Measurements from ENCODE around the gene ST8SIA2.

ST8SIA2 gene

DNA sequence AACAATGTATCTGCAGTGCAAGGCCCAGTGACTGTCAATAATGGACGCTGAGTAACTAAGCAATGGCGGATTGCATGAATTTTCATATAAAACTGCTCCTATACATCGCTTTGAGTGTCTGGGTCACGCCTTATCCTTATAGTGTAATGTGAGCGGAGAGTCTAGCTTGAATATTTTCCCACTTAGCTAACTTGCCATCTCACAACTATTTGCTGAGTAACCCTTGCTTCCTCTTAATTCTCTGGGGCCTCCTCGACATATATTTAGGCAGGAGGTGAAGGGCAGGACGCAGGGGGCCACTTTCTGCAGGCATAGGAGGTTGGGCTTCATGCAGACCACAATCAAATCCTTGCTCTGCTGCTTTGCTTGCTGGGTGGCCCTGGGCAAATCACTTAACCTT, 24.0 kb downstream of the ST8SIA2 start:
- H3K9ac ChIP-seq (ENCODE audit: low read length), result no peak overlapping the region
- H3K36me3 ChIP-seq (ENCODE audit: insufficient read depth, low read length), result no peaks in the 10 kb centered on the region
- H3K4me3 ChIP-seq (ENCODE audit: low read depth in 1 of 2, low read length in 2 of 2), result no peak overlapping the region
- no peaks in the 10 kb centered on the region for H3K27me3 ChIP-seq (ENCODE audit: control insufficient read depth in 1 of 2, insufficient read depth in 2 of 2, low read length in 2 of 2)
- H3K9me3 ChIP-seq (ENCODE audit: low read length), result no peaks in the 10 kb centered on the region
- no peaks in the 10 kb centered on the region for H3K4me1 ChIP-seq (ENCODE audit: insufficient read depth, low read length)
- H3K27ac ChIP-seq (ENCODE audit: low read depth, low read length), result no peak overlapping the region

DNA sequence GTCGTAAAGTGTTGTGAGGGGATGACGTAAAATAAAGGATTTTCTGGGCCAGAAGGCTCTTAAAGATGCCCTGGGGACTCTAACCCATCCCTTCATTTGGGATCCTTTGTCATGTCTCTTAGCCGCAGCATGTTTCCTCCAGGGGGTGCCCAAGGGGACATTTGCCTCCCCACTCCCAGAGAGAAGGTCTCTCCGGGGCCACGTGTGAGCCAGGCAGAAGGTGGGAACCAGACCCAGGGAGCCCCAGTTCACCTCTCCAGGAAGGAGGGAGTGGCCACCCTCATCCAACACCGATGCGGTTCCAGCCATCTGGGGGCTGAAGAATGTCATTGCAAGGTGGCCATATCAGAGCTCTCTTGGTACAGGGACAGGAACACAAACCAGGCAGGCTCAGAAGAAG, 25.2 kb downstream of the ST8SIA2 start:
- no peak overlapping the region for H3K9ac ChIP-seq (ENCODE audit: low read length)
- no peaks in the 10 kb centered on the region for H3K9me3 ChIP-seq (ENCODE audit: low read length)
- no peak overlapping the region for H3K27ac ChIP-seq (ENCODE audit: low read depth, low read length)
- H3K4me1 ChIP-seq (ENCODE audit: insufficient read depth, low read length), result no peaks in the 10 kb centered on the region
- no peak overlapping the region for H3K4me3 ChIP-seq (ENCODE audit: low read depth in 1 of 2, low read length in 2 of 2)
- H3K27me3 ChIP-seq (ENCODE audit: control insufficient read depth in 1 of 2, insufficient read depth in 2 of 2, low read length in 2 of 2), result no peaks in the 10 kb centered on the region
- H3K36me3 ChIP-seq (ENCODE audit: insufficient read depth, low read length), result no peaks in the 10 kb centered on the region

DNA sequence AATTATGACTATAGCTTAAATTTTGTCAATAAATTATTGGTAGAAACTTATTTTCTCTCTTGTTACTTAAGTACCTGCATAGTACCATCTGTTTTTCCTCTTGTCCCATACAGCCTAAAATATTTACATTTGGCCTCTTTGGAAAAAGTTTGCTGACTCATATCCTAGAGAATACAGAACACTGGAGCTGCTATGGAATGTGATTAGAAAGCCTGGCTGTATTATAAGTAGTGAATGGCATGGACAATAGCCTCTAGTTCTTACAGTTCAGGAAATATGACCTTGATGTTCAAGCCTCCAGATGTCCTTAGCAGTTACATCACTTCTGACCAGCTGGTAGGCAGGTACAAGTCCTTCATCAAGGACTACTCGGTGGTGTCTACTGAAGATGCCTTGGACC, 28.3 kb downstream of the ST8SIA2 start:
- H3K4me3 ChIP-seq (ENCODE audit: low read depth in 1 of 2, low read length in 2 of 2), result no peak overlapping the region
- no peak overlapping the region for H3K27ac ChIP-seq (ENCODE audit: low read depth, low read length)
- no peaks in the 10 kb centered on the region for H3K27me3 ChIP-seq (ENCODE audit: control insufficient read depth in 1 of 2, insufficient read depth in 2 of 2, low read length in 2 of 2)
- no peaks in the 10 kb centered on the region for H3K36me3 ChIP-seq (ENCODE audit: insufficient read depth, low read length)
- no peaks in the 10 kb centered on the region for H3K4me1 ChIP-seq (ENCODE audit: insufficient read depth, low read length)
- H3K9me3 ChIP-seq (ENCODE audit: low read length), result no peaks in the 10 kb centered on the region
- H3K9ac ChIP-seq (ENCODE audit: low read length), result no peak overlapping the region

GRCh38 chr15:92425578-92426225, 32.0 kb downstream of the ST8SIA2 start:
- H3K9ac ChIP-seq (ENCODE audit: low read length), result no peak overlapping the region
- no peaks in the 10 kb centered on the region for H3K27me3 ChIP-seq (ENCODE audit: control insufficient read depth in 1 of 2, insufficient read depth in 2 of 2, low read length in 2 of 2)
- H3K4me3 ChIP-seq (ENCODE audit: low read depth in 1 of 2, low read length in 2 of 2), result no peak overlapping the region
- no peaks in the 10 kb centered on the region for H3K9me3 ChIP-seq (ENCODE audit: low read length)
- H3K36me3 ChIP-seq (ENCODE audit: insufficient read depth, low read length), result no peaks in the 10 kb centered on the region
- no peak overlapping the region for H3K27ac ChIP-seq (ENCODE audit: low read depth, low read length)
- no peaks in the 10 kb centered on the region for H3K4me1 ChIP-seq (ENCODE audit: insufficient read depth, low read length)

DNA sequence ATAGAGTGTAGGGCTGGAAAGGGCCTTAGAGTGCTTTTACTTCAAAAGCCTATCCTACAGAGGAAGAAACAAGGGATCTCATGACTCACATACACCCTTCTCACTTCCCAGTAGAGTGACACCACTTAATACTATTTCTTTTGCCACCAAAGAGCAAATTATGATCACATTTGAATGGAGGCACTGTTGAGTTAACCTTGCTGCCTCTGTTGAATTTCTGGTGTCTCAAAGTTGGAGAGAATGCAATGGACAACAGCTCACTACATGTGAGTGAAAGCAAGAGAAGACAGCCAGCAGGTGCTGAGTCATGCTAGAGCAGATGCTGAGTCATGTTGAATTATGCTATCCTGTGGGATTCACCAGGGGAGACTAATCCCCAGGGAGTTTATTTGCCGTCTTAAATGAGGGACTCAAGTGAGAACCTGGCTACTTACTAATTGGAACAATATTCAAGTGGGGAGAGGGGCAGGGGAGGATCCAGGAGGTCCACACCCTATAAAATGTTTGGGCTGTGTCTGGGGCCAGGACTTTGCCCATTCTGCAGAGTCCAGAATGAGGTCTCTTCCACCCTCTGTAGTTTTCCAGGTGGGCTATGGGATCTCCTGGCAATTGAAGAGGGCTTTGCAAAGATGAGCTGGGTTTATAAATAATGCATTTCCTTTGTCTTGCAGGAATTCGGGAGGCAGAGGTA, 35.8 kb downstream of the ST8SIA2 start:
- Histone ChIP-seq H3K9me3 (ENCODE audit: low read length) (no peaks in the 10 kb centered on the region), H3K36me3 (ENCODE audit: insufficient read depth, low read length) (no peaks in the 10 kb centered on the region), H3K9ac (ENCODE audit: low read length) (no peak overlapping the region), H3K4me3 (ENCODE audit: low read depth in 1 of 2, low read length in 2 of 2) (no peak overlapping the region), H3K27me3 (ENCODE audit: control insufficient read depth in 1 of 2, insufficient read depth in 2 of 2, low read length in 2 of 2) (no peaks in the 10 kb centered on the region), H3K4me1 (ENCODE audit: insufficient read depth, low read length) (no peaks in the 10 kb centered on the region), H3K27ac (ENCODE audit: low read depth, low read length) (no peak overlapping the region)

DNA sequence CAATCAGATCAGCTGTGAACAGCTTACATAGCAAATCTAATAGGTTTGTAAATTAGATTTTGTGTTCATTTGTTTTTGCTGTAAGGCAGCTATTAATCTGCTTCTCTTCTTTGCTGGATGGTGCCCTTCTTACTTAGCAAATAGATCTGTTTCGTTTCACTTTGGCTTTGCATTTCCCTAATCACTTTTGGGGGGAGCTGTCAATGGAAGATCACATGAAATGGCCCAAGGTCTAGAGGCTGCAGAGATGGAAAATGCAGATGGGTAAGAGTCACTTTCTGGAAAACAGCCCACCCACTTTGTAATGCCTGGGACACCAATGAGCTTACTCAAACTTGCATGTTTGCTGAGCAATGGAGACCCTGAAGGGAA, 36.4 kb downstream of the ST8SIA2 start:
- Histone ChIP-seq H3K4me1 (ENCODE audit: insufficient read depth, low read length) (no peaks in the 10 kb centered on the region), H3K9ac (ENCODE audit: low read length) (no peak overlapping the region), H3K27me3 (ENCODE audit: control insufficient read depth in 1 of 2, insufficient read depth in 2 of 2, low read length in 2 of 2) (no peaks in the 10 kb centered on the region), H3K9me3 (ENCODE audit: low read length) (no peaks in the 10 kb centered on the region), H3K27ac (ENCODE audit: low read depth, low read length) (no peak overlapping the region), H3K36me3 (ENCODE audit: insufficient read depth, low read length) (no peaks in the 10 kb centered on the region), H3K4me3 (ENCODE audit: low read depth in 1 of 2, low read length in 2 of 2) (no peak overlapping the region)

DNA sequence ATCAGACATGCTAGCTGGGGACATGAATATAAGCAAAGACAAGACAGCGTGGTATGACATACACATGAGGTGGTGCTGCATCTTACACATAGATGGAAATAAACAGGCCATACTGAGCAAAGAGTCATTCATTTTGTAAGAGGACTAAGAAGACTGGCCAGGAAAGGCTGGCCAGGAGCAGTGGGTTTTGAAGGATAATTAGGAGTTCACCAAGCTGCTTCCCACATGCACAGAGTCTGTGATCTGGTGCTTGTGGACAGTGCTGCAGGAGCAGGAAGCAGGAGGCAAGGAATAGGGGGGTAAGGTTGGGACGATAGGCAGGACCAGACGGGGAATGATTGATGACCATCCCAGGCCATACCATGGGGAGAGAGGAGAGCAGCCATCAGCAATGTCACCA, 41.5 kb downstream of the ST8SIA2 start:
- Histone ChIP-seq H3K27me3 (ENCODE audit: control insufficient read depth in 1 of 2, insufficient read depth in 2 of 2, low read length in 2 of 2) (no peaks in the 10 kb centered on the region), H3K4me3 (ENCODE audit: low read depth in 1 of 2, low read length in 2 of 2) (no peak overlapping the region), H3K9ac (ENCODE audit: low read length) (no peak overlapping the region), H3K9me3 (ENCODE audit: low read length) (no peaks in the 10 kb centered on the region), H3K36me3 (ENCODE audit: insufficient read depth, low read length) (no peaks in the 10 kb centered on the region), H3K27ac (ENCODE audit: low read depth, low read length) (no peak overlapping the region), H3K4me1 (ENCODE audit: insufficient read depth, low read length) (no peaks in the 10 kb centered on the region)

GRCh38 chr15:92438471-92438870, 44.8 kb downstream of the ST8SIA2 start:
- H3K9me3 ChIP-seq (ENCODE audit: low read length), result no peaks in the 10 kb centered on the region
- no peaks in the 10 kb centered on the region for H3K4me1 ChIP-seq (ENCODE audit: insufficient read depth, low read length)
- H3K27me3 ChIP-seq (ENCODE audit: control insufficient read depth in 1 of 2, insufficient read depth in 2 of 2, low read length in 2 of 2), result no peaks in the 10 kb centered on the region
- H3K27ac ChIP-seq (ENCODE audit: low read depth, low read length), result no peak overlapping the region
- no peak overlapping the region for H3K9ac ChIP-seq (ENCODE audit: low read length)
- no peak overlapping the region for H3K4me3 ChIP-seq (ENCODE audit: low read depth in 1 of 2, low read length in 2 of 2)
- H3K36me3 ChIP-seq (ENCODE audit: insufficient read depth, low read length), result no peaks in the 10 kb centered on the region

DNA sequence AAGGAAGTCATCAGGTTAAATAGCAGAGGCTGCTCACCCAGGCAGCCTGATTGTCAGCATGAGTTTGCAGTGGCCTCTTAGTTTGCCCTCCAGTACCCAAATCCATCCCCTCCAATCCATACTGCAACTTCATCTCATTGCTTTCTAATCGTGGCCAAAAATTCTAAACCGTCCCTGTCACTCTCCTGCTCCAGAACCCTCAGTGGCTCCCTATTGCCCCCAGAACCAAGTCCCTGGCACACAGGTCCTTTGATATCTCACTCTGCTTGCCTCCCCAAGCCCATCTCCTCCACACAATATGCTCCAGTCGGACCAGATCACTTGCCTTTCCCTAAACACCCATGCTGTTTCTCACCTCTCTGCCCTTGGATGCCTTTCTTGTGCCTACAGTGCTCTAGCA, 49.7 kb downstream of the ST8SIA2 start:
- Histone ChIP-seq H3K9me3 (ENCODE audit: low read length) (no peaks in the 10 kb centered on the region), H3K36me3 (ENCODE audit: insufficient read depth, low read length) (no peaks in the 10 kb centered on the region), H3K9ac (ENCODE audit: low read length) (no peak overlapping the region), H3K4me1 (ENCODE audit: insufficient read depth, low read length) (no peaks in the 10 kb centered on the region), H3K4me3 (ENCODE audit: low read depth in 1 of 2, low read length in 2 of 2) (no peak overlapping the region), H3K27me3 (ENCODE audit: control insufficient read depth in 1 of 2, insufficient read depth in 2 of 2, low read length in 2 of 2) (no peaks in the 10 kb centered on the region), H3K27ac (ENCODE audit: low read depth, low read length) (no peak overlapping the region)

GRCh38 chr15:92444631-92445030, 51.0 kb downstream of the ST8SIA2 start:
- H3K36me3 ChIP-seq (ENCODE audit: insufficient read depth, low read length), result no peaks in the 10 kb centered on the region
- H3K27ac ChIP-seq (ENCODE audit: low read depth, low read length), result no peak overlapping the region
- no peaks in the 10 kb centered on the region for H3K27me3 ChIP-seq (ENCODE audit: control insufficient read depth in 1 of 2, insufficient read depth in 2 of 2, low read length in 2 of 2)
- no peaks in the 10 kb centered on the region for H3K4me1 ChIP-seq (ENCODE audit: insufficient read depth, low read length)
- no peaks in the 10 kb centered on the region for H3K9me3 ChIP-seq (ENCODE audit: low read length)
- no peak overlapping the region for H3K4me3 ChIP-seq (ENCODE audit: low read depth in 1 of 2, low read length in 2 of 2)
- no peak overlapping the region for H3K9ac ChIP-seq (ENCODE audit: low read length)

DNA sequence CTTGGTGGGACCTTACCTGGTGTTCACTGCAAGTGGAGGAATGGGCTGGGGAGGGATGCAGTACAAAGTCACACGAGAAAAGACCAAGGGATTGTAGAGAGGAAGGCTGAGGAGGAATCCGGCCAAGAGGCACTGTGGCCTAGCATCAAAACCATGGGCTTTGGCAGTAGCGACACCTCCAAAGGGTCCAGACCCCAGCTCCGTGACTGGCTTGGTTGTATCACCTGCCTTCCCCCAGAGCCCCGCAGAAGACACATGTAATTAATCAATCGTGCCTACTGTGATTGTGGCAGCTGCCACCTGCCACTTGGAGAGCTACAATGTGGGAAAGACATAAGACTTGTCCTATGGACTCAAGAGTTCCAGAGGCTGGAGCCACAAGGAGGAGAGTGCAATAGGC, 54.7 kb downstream of the ST8SIA2 start:
- Histone ChIP-seq H3K27me3 (ENCODE audit: control insufficient read depth in 1 of 2, insufficient read depth in 2 of 2, low read length in 2 of 2) (no peaks in the 10 kb centered on the region), H3K9me3 (ENCODE audit: low read length) (no peaks in the 10 kb centered on the region), H3K36me3 (ENCODE audit: insufficient read depth, low read length) (no peaks in the 10 kb centered on the region), H3K4me1 (ENCODE audit: insufficient read depth, low read length) (no peaks in the 10 kb centered on the region), H3K9ac (ENCODE audit: low read length) (no peak overlapping the region), H3K4me3 (ENCODE audit: low read depth in 1 of 2, low read length in 2 of 2) (no peak overlapping the region), H3K27ac (ENCODE audit: low read depth, low read length) (no peak overlapping the region)

DNA sequence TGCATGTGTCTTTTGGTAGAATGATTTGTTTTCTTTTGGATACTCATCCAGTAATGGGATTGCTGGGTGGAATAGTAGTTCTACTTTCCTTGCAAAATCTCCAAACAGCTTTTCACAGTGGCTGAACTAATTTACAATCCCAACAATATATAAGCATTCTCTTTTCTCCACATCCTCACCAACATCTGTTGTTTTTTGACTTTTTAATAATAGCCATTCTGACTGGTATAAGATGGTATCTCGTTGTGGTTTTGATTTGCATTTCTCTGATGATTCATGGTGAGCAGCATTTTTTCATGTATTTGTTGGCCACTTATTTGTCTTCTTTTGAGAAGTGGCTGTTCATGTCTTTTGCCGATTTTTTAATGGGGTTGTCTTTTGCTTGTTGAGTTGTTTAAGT, 55.8 kb downstream of the ST8SIA2 start:
- Histone ChIP-seq H3K36me3 (ENCODE audit: insufficient read depth, low read length) (no peaks in the 10 kb centered on the region), H3K27ac (ENCODE audit: low read depth, low read length) (no peak overlapping the region), H3K9me3 (ENCODE audit: low read length) (no peaks in the 10 kb centered on the region), H3K27me3 (ENCODE audit: control insufficient read depth in 1 of 2, insufficient read depth in 2 of 2, low read length in 2 of 2) (no peaks in the 10 kb centered on the region), H3K4me1 (ENCODE audit: insufficient read depth, low read length) (no peaks in the 10 kb centered on the region), H3K4me3 (ENCODE audit: low read depth in 1 of 2, low read length in 2 of 2) (no peak overlapping the region), H3K9ac (ENCODE audit: low read length) (no peak overlapping the region)
